ENCODE results near the gene RGS6. TPM values are rescaled to one million over a fixed set of nuclear protein-coding genes. Genes with fewer than 3 reads are reported as not detected.

RGS6 gene
- total RNA-seq, 1 donor from 2014 or later: 0.34 TPM

DNA sequence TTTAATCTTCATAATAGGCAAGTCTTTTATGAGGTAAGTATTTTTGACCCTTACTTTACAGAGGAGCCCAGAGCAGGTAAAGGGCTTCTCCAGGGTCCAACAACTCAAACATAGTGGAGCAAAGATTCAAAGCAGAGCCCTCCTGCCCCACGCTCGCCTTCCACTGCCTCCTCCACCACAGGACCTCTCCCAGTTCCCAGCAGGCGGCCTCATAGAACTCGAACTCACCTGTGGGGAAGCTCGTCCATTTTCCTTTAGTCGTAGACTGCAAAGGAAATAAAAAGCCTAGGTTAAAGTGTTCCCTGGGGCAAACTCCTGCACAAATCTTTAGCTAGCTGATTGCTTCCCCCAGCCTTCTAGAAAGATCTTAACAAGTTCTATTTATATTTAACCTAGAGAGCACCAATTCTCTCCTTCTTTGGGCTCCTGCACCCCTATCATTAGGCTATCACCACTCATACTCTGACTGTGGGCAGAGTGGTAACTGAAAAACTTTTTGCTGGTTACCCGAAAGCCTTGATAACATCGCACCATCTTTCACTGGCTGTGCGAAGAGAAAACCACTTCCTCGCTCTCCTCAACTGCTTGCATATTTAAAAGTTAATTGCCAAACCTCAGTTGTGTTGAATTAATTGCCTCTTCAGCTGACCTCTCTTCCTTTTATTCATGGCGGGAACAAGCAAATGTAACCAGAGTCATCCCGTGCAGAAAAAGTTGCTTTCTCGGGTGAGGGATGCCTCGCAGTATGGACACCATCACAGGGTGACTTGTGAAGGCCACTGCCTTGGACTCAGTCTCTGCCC, 662.1 kb downstream of the RGS6 start:
- Mint-ChIP-seq H3K36me3 (ENCODE audit: low read depth, unreplicated experiment) (no peaks in the 10 kb centered on the region), H3K27ac (ENCODE audit: unreplicated experiment) (no peak overlapping the region), H3K4me1 (ENCODE audit: low read depth, unreplicated experiment) (no peaks in the 10 kb centered on the region), H3K9me3 (ENCODE audit: unreplicated experiment) (peaks cover 6% of the 10 kb centered on the region), H3K4me3 (ENCODE audit: unreplicated experiment) (no peak overlapping the region), H3K27me3 (ENCODE audit: low read depth, unreplicated experiment) (peaks cover 19% of the 10 kb centered on the region)
- Histone ChIP-seq H3K27ac (ENCODE audit: low read depth, low read length) (no peak overlapping the region), H3K36me3 (ENCODE audit: insufficient read depth, low read length) (no peaks in the 10 kb centered on the region), H3K9ac (ENCODE audit: low read length) (no peak overlapping the region), H2AFZ (ENCODE audit: low read depth, low read length) (no peak overlapping the region), H3K4me3 (ENCODE audit: insufficient read depth, low read depth, low read length) (no peak overlapping the region), H3K4me2 (ENCODE audit: low read length) (no peak overlapping the region), H3K27me3 (ENCODE audit: insufficient read depth, low read length) (no peaks in the 10 kb centered on the region), H4K20me1 (ENCODE audit: insufficient read depth, low read length) (no peaks in the 10 kb centered on the region), H3K79me2 (ENCODE audit: insufficient read depth, low read length) (no peaks in the 10 kb centered on the region), H3K9me3 (ENCODE audit: insufficient read depth, low read depth, low read length) (no peaks in the 10 kb centered on the region), H3K4me1 (ENCODE audit: insufficient read depth, low read length) (no peaks in the 10 kb centered on the region)
- DNase-seq (ENCODE audit: low read depth): no peak
- TF ChIP-seq, protein P1, sequence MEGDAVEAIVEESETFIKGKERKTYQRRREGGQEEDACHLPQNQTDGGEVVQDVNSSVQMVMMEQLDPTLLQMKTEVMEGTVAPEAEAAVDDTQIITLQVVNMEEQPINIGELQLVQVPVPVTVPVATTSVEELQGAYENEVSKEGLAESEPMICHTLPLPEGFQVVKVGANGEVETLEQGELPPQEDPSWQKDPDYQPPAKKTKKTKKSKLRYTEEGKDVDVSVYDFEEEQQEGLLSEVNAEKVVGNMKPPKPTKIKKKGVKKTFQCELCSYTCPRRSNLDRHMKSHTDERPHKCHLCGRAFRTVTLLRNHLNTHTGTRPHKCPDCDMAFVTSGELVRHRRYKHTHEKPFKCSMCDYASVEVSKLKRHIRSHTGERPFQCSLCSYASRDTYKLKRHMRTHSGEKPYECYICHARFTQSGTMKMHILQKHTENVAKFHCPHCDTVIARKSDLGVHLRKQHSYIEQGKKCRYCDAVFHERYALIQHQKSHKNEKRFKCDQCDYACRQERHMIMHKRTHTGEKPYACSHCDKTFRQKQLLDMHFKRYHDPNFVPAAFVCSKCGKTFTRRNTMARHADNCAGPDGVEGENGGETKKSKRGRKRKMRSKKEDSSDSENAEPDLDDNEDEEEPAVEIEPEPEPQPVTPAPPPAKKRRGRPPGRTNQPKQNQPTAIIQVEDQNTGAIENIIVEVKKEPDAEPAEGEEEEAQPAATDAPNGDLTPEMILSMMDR (IDR thresholded peaks at IDR 0.05; ENCODE audit: insufficient read depth, low read depth, low read length): no peak
- no peak for TF ChIP-seq EZH2 (IDR thresholded peaks at IDR 0.05; ENCODE audit: insufficient read depth, low read length)
- FAIRE-seq: no peak

DNA sequence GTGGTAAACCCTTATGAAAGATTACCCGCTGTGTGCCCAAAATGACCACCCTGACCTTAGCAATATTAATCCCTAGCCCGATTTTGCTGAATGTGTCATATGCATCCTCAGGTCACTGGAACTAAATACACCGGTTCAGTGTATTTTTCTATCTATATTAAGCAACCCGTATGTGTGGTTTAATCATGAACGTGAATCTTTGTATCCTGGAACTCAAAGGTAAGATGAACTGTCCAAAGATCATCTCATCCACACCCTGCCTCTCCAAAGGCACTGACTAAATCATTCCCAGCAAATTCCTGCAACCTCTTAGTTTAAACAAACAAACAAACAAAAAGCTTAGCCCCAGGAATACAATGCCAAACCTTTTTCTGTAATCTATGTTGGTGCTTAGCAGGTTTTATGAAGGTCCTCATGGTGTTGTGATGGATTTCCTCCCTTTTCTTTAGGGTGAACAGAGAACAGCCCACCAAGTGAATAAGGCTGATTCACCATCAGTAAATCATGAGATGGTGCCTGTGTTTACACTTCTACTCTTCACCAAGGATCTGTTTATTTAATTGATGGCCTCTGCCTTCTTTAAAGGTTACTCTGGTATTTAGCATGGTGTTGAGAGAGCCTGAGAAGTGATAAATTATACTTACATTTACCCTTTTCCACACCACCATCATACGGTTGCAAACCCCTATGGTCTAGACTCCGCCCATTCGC, 663.1 kb downstream of the RGS6 start:
- H3K27ac ChIP-seq (ENCODE audit: low read depth, low read length): no peak overlapping the region
- no peak overlapping the region for H3K4me3 ChIP-seq (ENCODE audit: insufficient read depth, low read depth, low read length)
- Mint-ChIP-seq H3K9me3 (ENCODE audit: unreplicated experiment) (peaks cover 6% of the 10 kb centered on the region), H3K27ac (ENCODE audit: unreplicated experiment) (no peak overlapping the region), H3K27me3 (ENCODE audit: low read depth, unreplicated experiment) (peaks cover 19% of the 10 kb centered on the region), H3K4me3 (ENCODE audit: unreplicated experiment) (no peak overlapping the region), H3K36me3 (ENCODE audit: low read depth, unreplicated experiment) (no peaks in the 10 kb centered on the region), H3K4me1 (ENCODE audit: low read depth, unreplicated experiment) (peaks cover 2% of the 10 kb centered on the region)
- H3K9ac ChIP-seq (ENCODE audit: low read length): no peak overlapping the region
- no peaks in the 10 kb centered on the region for H3K27me3 ChIP-seq (ENCODE audit: insufficient read depth, low read length)
- FAIRE-seq (no peak), DNase-seq (ENCODE audit: low read depth) (no peak)
- no peaks in the 10 kb centered on the region for H3K9me3 ChIP-seq (ENCODE audit: insufficient read depth, low read depth, low read length)
- H3K4me2 ChIP-seq (ENCODE audit: low read length): no peak overlapping the region
- no peaks in the 10 kb centered on the region for H4K20me1 ChIP-seq (ENCODE audit: insufficient read depth, low read length)
- TF ChIP-seq, protein P1 (IDR thresholded peaks at IDR 0.05; ENCODE audit: insufficient read depth, low read depth, low read length): no peak
- no peak for TF ChIP-seq EZH2 (IDR thresholded peaks at IDR 0.05; ENCODE audit: insufficient read depth, low read length)
- H3K4me1 ChIP-seq (ENCODE audit: insufficient read depth, low read length): no peaks in the 10 kb centered on the region
- no peaks in the 10 kb centered on the region for H3K36me3 ChIP-seq (ENCODE audit: insufficient read depth, low read length)
- H2AFZ ChIP-seq (ENCODE audit: low read depth, low read length): no peak overlapping the region
- H3K79me2 ChIP-seq (ENCODE audit: insufficient read depth, low read length): no peaks in the 10 kb centered on the region

Measured in astrocyte (in vitro differentiated cells and primary cell).